22Rv1 (cell line): Measurements from ENCODE around the gene SOX5.

Experiments used
- H3K27ac ChIP-seq: fragments of 450-650 bp; 2 replicates; pipeline ENCODE4 v1.5.1; 2017
- CTCF ChIP-seq: fragments of 450-650 bp; IDR thresholded peaks from 2 replicates; pipeline ENCODE4 v1.5.1; 2017; ENCODE audit warnings: mild to moderate bottlenecking
- ZFX ChIP-seq: fragments of 450-650 bp; IDR thresholded peaks from 2 replicates; pipeline ENCODE4 v1.6.1; 2017; ENCODE audit warnings: antibody characterized with exemption, borderline replicate concordance

SOX5 gene

GRCh38 chr12:23569356-23569755 is 380.1 kb downstream of the SOX5 start:
- H3K27ac ChIP-seq: no peak overlapping the region
- TF ChIP-seq CTCF: no peak
- TF ChIP-seq ZFX: no peak

GRCh38 chr12:23566133-23566532 is 383.3 kb downstream of the SOX5 start:
- no peak overlapping the region for H3K27ac ChIP-seq
- TF ChIP-seq ZFX (no peak), CTCF (no peak)

GRCh38 chr12:23564451-23565152 is 384.9 kb downstream of the SOX5 start:
- H3K27ac ChIP-seq: no peak overlapping the region
- TF ChIP-seq CTCF: no peak
- TF ChIP-seq ZFX: no peak

- TF ChIP-seq CTCF: no peak
- TF ChIP-seq ZFX: no peak
- H3K27ac ChIP-seq: no peak overlapping the region
These were observed 387.8 kb downstream of the SOX5 start for GRCh38 chr12:23561364-23562345.

GRCh38 chr12:23560611-23561010 is 388.9 kb downstream of the SOX5 start:
- TF ChIP-seq CTCF (no peak), ZFX (no peak)
- H3K27ac ChIP-seq: no peak overlapping the region

GRCh38 chr12:23559268-23559753 is 390.2 kb downstream of the SOX5 start:
- no peak for TF ChIP-seq CTCF
- no peak for TF ChIP-seq ZFX
- H3K27ac ChIP-seq: no peak overlapping the region
